ENCODE data around the gene SMURF2. TPM values are rescaled to one million over a fixed set of nuclear protein-coding genes. Genes with fewer than 3 reads are reported as not detected.

SMURF2 gene
- polyA plus RNA-seq, 12 donors, result 15.4 to 34.8 (median 28.7) TPM; not detected in 1

DNA sequence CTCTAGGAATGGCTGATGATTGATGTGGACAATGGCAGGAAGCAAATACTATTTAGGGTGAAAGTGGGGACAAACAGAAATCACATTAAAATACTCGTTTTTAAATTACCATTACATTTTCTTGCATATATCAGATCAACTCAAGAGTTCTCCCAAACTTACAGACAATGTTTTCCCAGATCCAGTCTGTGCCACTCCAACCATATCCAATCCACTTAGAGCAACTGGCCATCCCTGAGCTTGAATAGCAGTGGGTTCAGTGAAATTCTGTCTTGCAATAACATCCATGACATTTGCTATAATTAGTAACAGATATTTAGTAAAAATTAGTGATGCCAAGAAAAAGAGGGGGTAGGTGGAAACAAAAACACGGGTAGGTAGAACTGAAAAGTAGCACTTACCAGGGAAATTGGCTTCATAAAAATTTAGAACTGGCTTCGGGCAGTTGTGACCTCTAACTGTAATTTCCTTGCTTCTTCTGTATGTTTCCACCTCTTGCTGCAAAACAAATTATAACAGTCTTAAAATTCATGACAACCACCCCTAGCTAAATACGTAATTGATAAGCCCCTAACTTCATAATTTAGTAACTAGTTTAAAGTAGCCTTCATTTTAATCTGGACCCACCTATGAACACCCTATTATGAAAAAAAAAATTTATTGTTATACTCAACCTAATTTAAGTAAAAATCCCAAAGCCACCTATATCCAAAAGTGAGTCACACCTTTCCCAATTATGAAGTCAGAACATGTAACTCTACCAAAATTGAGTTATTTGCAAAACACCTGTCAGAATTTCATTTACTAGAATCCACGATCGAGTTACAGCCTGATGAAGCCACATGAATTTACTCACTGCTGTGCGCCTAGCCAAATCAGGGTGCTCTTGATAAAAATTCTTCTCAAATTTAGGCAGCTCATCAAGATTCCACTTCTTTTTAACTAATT is 158.0 kb downstream of the SMURF2 start:
- peak; percentile 11 for DNase-seq

DNA sequence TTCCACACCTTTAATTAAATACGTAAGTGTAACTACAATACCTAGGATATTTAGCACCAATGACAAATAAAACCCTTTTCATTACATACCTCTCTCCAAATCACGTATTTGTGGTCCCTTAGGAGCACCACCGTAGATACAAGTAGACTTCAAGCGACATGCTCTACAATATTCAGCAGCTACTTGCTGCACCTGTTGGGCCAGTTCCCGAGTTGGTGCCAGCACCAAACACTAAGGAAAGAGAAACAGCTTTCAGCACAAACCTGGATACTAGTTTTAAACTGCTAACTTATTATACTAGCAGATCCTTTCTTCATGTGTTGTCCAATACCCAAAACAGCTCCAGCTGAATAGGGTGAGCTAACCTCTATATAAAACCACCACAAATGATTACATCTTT is 158.8 kb downstream of the SMURF2 start:
- DNase-seq, result no peak

DNA sequence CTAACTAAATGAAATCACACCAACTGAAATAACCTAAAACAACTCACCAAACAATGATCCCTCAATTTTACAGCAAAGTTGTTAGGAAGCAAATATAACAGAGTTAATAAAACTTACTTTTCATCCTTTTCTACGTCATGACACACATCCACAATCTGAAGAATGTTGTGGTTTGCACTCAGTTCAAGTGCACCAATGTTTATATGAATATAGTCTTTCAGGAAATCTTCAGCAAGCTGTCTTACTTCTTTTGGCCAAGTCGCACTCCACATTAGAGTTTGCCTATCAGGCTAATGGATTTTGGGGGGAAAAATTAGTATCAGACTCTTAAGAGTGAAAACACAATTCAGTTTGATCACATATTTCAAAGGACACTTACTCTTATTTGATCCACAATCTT is 159.3 kb downstream of the SMURF2 start:
- no peak for DNase-seq

DNA sequence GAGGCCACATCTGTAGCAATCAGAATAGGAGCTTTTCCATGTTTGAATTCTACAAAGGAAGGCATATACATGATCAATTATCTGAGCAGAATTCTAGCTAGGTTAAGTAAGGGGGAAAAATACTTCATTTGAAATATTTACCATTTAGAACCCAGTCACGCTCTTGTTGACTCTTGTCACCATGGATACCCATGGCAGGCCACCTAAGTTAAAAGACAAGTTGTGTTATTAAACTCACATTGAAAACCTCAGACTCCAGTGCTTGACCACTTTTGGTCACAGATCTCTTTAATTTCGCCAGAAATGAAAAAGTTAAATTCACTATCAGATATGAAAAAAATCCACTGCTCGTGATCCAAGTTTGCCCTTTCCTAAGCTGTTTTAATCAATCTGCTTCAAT is 160.1 kb downstream of the SMURF2 start:
- no peak for DNase-seq

DNA sequence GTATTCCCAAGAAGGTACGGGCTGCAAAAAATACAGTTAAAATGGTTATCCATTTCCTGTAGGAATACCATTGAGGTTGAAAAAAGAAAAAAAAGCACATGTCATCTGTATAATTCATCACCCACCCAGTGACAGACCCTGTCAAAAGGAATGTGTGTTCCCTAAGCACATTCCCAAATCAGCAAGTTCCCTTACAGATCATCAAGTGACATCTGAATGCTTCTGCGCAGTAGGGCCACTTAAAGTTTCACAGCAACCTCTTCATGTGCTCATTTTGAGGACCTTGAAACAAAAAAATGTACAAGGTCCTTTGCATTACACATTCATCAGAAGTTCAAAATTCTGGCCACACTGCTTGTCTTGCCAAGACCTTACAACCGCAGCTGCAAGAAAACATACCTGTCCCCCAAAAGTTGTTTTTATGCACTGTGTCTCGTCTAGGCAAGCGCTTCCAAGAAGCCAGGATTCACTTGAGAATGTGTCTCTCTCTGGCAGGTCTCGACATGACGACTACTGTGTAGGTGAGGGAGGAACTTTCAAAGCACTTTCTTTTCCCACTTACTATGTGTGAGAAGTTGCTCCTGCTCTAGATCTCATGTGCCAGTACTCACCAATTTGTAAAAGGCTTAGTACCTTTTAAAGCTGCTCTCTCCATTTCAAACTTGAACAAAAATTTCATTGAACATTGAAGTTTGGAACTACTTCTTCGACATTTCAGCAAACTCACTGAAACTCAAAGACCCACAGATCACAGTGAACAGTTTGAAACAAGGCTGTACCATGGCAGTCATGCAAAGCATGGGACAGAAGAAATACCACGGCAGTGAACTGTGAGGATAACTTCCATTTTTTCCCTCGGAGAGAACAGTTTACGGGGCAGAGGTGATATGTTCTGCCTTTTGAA is 161.0 kb downstream of the SMURF2 start:
- DNase-seq, result no peak

DNA sequence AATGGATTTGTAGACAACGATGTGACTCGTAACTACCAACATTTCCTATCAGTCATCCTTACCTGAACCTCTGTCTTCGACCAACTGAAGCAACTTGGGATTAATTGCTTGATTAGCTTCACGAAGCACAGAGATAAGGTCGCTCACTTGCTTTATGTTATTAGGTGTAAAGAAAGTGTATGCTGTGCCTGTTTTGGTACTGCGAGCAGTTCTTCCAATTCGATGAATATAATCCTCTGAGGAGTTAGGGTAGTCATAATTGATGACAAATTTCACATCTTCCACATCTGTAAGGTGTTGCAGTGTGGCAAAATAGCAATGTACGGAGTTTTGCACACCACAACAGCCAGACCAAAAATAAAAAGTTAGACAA is 161.6 kb downstream of the SMURF2 start:
- DNase-seq, result no peak

DNA sequence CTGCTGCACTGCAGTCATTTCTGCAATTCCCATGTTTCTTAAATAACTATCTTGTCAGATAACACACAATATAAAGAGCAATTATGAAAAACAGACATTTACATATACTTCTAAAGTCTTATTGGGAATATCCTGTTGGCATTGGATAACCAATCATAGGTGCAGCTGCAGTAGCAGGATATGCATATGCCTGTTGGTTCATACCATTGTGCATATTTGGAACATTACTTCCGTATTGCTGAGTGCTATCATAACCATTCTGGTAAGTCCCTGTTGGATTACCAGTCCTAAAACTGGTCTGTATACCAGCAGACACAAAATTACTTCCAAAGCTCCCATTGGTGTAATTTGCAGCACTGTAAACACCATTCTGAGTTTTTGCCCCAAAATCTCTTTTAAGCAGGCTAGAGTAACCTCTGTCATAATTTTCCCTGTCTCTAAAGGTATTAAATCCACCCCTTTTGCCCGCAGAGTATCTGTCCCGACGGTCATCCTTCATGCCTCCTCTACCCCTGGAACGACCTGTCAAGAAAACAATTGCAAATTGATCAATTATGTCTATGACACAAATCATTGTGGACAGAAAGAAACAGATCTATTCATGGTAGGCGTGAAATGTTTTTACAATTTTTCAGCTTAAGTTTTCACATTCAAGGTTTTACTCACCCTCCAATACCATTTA is 162.2 kb downstream of the SMURF2 start:
- no peak for DNase-seq

DNA sequence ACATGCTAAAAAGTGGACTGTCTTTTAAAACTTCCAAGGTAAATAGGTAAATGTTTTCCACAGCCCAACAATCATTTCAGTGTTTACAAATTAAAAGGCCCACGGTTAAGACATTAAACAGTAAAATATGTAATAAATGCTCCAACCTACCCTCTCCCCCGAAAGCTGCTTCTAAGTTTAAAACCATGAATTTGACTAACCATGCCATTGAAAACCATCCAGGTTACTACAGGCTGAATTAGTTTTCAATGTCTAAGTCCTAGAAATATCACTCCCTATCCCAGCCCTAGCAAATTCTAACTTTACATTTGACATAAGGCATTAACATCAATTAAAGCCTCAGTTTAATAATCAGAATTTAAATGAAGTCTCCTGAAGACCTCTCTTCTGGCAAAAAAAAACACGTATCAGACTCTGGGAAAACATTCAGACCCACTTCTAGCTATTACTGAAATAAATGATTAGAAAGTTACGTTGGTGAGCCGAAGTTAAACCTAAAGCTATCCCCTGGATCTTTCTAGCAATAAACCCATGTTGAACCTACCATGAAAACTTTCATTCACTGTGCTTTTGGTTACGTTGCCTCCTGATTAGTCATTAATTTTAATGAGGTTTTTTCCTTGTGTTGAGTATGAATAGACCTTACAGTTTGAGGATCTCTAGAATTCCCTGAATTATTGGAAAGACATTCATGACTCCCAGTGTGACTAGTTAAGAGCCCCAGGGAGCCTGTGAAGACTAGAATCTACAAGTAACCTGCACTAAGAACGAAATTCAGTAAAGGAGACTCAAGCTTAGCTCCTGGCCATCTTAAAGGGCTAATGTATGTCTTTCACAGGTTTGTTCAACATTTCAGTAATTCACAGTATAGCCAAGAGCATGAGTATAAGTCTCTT is 163.6 kb downstream of the SMURF2 start:
- DNase-seq, result no peak

DNA sequence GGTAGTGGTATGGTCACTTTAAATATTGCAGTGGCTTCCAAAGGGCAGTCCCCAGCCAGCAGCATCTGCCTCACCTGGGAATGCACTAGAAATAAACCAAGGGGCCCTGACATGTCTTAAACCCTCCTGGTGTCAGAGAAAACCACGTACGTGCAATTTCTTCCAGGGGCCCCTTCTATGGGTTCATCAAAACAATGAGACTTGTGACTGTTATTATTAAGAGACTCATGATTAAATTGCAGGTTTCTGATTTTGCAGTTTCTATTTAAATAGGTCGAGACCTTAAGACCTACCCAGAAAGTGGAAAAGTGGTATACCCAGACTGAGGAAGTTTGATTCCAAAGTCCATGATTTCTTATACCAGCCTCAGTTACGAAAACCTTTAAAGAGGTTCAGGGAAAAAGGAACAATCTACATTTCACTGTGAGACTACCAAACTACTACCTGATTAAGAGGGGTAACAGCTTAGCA is 164.5 kb downstream of the SMURF2 start:
- no peak for DNase-seq

DNA sequence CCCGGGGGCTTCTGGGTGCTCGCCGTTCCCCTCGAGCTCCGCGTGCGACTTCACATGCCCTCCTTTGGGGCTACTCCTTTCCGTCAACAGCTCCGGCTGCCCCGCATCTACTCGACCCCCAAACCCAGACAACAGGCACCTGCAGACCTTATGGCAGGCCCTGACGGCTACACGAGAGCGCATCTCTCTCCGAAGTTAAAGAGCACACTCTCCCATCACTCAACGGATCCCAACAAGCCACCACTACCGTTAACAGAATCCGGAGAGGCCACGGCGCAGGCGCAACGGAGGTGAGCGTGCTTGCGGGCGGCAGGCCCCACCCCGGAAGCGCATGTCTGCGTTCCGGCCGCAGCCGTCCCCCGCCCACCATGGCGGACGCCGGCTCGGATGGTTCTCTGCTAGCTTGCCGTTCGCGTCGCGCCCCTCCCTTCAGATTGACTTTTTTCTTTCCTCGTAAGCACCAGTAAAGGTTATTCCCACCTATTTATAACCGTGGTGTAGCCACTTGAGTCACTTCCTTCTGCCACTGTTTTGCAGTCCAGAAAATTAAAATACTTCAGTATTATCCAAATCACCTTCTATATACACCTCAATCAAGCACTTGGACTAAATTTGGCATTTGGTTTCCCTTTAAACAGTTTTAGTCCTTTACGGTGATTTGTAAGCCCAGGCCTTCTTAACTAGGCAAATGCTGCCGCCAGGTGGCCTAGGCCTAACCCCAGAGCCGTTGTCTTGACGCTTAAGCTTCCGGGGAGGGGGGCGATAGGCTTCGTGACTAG is 165.1 kb downstream of the SMURF2 start, which contains the start of gene POLG2:
Gene POLG2 (minus strand): TSS at position 269 of the 779 bp plus-strand sequence. CDS start 86 bp downstream, at position 183.
- DNase-seq, result peak; percentile 92

DNA sequence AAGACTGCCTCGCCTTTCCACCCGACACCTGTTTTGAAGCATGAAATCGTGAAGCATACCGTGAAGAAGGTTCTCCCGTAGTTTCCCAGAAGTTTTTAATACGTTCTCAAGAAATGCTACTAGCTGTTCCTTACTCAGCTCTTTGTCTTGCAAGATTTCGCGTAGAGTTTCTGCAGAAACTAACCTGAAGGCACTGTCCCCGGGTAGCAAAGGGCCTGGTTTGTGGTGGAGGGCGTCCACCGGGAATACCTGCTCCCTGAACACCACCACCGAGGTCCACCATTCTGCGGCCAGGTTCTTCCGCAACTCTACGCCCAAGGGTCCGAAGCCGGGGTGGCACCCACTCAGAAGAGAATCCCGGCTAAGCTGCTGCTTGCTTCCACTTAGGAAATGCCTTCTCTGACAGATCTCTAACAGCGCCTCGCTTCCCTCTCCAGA is 165.7 kb downstream of the SMURF2 start:
- DNase-seq, result no peak

Other genes with a start within 250 kb of the SMURF2 start
- 1 to 10 TPM in 10 of 12 donors, not detected in 2; 1.5 to 8.3 (median 3.7) TPM for gene MILR1, start 213.2 kb downstream of the SMURF2 start, polyA plus RNA-seq (ENCODE audit: insufficient read length in 12 of 12)
- 10 to 100 TPM in 11 of 12 donors, not detected in 1; 16.3 to 41.3 (median 25.5) TPM for gene POLG2, start 165.3 kb downstream of the SMURF2 start, polyA plus RNA-seq (ENCODE audit: insufficient read length in 12 of 12)
- gene DDX5, start 156.0 kb downstream of the SMURF2 start, polyA plus RNA-seq (ENCODE audit: insufficient read length in 12 of 12), result 100 to 1,000 TPM in 11 of 12 donors, not detected in 1; 322 to 909 (median 477) TPM
- gene CEP95, start 155.3 kb downstream of the SMURF2 start, polyA plus RNA-seq (ENCODE audit: insufficient read length in 12 of 12), result 100 to 1,000 TPM in 1 of 12 donors, 10 to 100 TPM in 10, not detected in 1; 36.0 to 131 (median 56.1) TPM